Colonic mucosa (tissue), 4 donors: ENCODE measurements around the gene HS3ST6. TPM values are rescaled to one million over a fixed set of nuclear protein-coding genes. Genes with fewer than 3 reads are reported as not detected.

ENCODE experiments used
- DNase-seq: peaks from one replicate; pipeline ENCODE4 v3.0.0-alpha.2; 2020
- H3K27ac ChIP-seq: fragments of 200-600 bp; one replicate; pipeline ENCODE4 v1.8.0; 2021
- H3K27me3 ChIP-seq: fragments of 200-600 bp; one replicate; pipeline ENCODE4 v1.8.0; 2021
- H3K36me3 ChIP-seq: fragments of 200-600 bp; one replicate; pipeline ENCODE4 v1.8.0; 2021
- H3K4me1 ChIP-seq: fragments of 200-600 bp; one replicate; pipeline ENCODE4 v1.8.0; 2021; ENCODE audit warnings: mild to moderate bottlenecking
- H3K4me3 ChIP-seq: fragments of 200-600 bp; one replicate; pipeline ENCODE4 v1.8.0; 2021
- H3K9ac ChIP-seq, 2 donors: one replicate each; pipeline ENCODE4 v1.7.0; 2013; ENCODE audit warnings: control low read depth in 2 of 2, low read depth in 2 of 2, low read length in 2 of 2
- H3K9me3 ChIP-seq: fragments of 200-600 bp; one replicate; pipeline ENCODE4 v1.8.0; 2021
- intact Hi-C: fragments of 100-400 bp; cut with DNase I; formaldehyde crosslinking; loops from one replicate; pipeline ENCODE4 v1.14.1; 2022
- total RNA-seq, 2 donors: library from RNA; stranded (reverse); fragmentation: NEBNext Ultra II Directional in 1 of 2; extraction: Animal tissue kit (Norgen Biotek cat#: 25700) in 1 of 2; gene quantifications; one replicate each; pipeline ENCODE4 v1.2.1, GENCODE V29; 2021
- TF ChIP-seq, protein P1 (sequence below): fragments of 200-600 bp; IDR thresholded peaks from one replicate; pipeline ENCODE4 v1.8.0; 2022; ENCODE audit warnings: antibody characterized with exemption, mild to moderate bottlenecking
- donor health status: healthy.
- donor health status: DM: no; HTN: no; CAD: no.
- donor health status: DM: no; HTN: no; CAD: no.

Gene HS3ST6
- total RNA-seq, 2 donors from 2014 or later = 0.59 to 0.82 TPM

DNA sequence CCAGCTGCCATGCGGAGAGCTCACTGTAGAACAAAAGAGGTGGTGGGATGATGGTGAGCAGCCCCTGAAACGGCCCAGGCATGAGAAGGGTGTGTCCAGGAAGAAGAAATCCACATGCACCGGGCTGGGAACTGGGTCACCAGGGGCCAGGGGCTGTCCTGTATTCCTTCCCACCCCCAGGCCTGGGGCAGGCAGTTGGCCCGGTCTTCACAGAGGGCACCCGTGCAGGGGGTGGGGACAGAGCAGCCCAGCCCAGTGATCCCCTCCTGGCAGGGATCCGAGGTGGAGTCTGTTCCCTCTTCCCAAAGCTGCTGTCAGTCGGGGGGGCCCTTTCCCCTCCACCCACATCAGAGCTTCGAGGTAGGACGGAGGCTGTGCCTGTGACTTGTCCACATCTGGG, 9.2 kb downstream of the HS3ST6 start:
- Histone ChIP-seq H3K4me3 (no peak overlapping the region), H3K27ac (no peak overlapping the region), H3K9me3 (no peaks in the 10 kb centered on the region), H3K4me1 (peaks cover 10% of the 10 kb centered on the region), H3K9ac (no peak overlapping the region), H3K36me3 (no peaks in the 10 kb centered on the region), H3K27me3 (no peaks in the 10 kb centered on the region)
- TF ChIP-seq, protein P1, sequence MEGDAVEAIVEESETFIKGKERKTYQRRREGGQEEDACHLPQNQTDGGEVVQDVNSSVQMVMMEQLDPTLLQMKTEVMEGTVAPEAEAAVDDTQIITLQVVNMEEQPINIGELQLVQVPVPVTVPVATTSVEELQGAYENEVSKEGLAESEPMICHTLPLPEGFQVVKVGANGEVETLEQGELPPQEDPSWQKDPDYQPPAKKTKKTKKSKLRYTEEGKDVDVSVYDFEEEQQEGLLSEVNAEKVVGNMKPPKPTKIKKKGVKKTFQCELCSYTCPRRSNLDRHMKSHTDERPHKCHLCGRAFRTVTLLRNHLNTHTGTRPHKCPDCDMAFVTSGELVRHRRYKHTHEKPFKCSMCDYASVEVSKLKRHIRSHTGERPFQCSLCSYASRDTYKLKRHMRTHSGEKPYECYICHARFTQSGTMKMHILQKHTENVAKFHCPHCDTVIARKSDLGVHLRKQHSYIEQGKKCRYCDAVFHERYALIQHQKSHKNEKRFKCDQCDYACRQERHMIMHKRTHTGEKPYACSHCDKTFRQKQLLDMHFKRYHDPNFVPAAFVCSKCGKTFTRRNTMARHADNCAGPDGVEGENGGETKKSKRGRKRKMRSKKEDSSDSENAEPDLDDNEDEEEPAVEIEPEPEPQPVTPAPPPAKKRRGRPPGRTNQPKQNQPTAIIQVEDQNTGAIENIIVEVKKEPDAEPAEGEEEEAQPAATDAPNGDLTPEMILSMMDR = no peak
- no peak for DNase-seq
- intact Hi-C loops = no loop called here

DNA sequence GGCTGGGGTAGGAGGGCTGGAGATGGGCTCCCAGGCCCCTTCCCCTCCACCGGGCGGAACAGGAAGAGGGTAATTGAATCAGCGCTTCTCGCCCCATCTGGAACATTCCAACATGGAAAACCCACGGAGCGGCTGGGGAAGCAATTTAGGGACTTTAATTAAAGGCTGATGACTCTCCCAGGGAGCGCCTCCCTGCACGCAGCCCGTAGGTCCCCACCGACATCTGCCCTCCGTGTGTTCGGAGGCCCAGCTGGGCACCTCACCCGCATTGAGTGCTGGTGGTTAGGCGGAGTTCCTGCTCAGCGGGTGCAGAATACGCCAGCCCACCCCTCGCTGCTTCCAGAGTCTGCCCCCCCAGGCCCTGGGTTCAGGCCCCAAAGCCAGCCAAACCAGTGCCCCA, 10.0 kb downstream of the HS3ST6 start:
- intact Hi-C loops = no loop called here
- no peak overlapping the region for H3K27ac ChIP-seq
- H3K9me3 ChIP-seq = no peaks in the 10 kb centered on the region
- peaks cover 3% of the 10 kb centered on the region for H3K4me1 ChIP-seq
- no peaks in the 10 kb centered on the region for H3K27me3 ChIP-seq
- TF ChIP-seq, protein P1 = no peak
- H3K36me3 ChIP-seq = no peaks in the 10 kb centered on the region
- no peak for DNase-seq
- no peak overlapping the region for H3K9ac ChIP-seq
- no peak overlapping the region for H3K4me3 ChIP-seq

DNA sequence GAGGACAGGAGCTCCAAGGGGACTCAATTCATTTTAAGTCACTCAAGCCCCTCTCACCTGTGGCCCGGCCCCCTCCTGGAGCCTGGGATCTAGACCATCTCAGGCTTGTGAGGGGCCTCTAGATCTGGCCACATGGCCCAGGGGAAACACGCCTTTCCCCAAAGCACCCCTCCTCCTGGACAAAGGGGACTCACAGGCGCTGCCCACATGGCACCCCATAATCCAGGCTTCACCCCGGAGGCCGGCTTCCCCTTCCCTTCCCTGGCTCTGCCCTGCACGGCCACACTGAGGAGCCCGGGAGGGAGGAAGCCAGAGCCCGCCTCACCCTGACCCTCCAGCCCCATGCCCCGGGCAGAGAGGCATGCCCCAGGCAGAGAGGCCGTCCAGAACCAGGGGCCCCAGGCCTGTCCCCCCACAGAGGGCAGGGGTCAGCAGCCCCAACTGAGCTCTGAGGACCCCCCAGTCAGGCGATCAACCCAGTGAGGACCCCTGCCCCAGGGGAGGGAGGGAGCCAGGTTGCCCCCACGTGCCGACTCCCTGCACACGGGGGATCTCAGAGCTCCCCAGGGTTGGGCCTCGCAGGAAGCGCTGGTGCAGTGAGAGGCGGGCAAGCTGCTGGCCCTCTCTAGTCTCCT, 10.9 kb downstream of the HS3ST6 start:
- DNase-seq = no peak
- TF ChIP-seq, protein P1 = no peak
- intact Hi-C loops = no loop called here

DNA sequence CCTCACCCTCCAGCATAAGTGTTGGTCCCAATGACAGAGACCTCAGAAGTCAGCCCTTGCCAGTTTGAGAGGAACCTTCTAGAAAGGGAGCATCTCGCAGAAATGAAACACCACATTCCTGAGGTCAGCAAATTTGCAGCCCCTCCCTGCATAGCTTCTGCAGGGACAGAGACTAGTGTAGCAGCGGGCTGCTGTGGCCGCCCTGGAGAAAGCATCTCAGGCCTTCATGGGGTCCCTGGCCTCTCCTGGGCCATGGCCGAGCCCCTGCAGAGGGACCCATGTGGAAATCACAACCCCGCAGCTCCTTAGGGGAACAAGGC, 11.4 kb downstream of the HS3ST6 start:
- H3K4me3 ChIP-seq = no peak overlapping the region
- H3K9me3 ChIP-seq = no peaks in the 10 kb centered on the region
- intact Hi-C loops = no loop called here
- H3K4me1 ChIP-seq = no peaks in the 10 kb centered on the region
- no peaks in the 10 kb centered on the region for H3K36me3 ChIP-seq
- H3K27ac ChIP-seq = no peak overlapping the region
- no peak for DNase-seq
- TF ChIP-seq, protein P1 = no peak
- no peaks in the 10 kb centered on the region for H3K27me3 ChIP-seq
- H3K9ac ChIP-seq = no peak overlapping the region

More for the DNA sequence above, 10.9 kb downstream of the HS3ST6 start:
- H3K9me3 ChIP-seq = no peaks in the 10 kb centered on the region
- no peak overlapping the region for H3K9ac ChIP-seq
- H3K4me1 ChIP-seq = no peaks in the 10 kb centered on the region
- H3K27me3 ChIP-seq = no peaks in the 10 kb centered on the region
- no peaks in the 10 kb centered on the region for H3K36me3 ChIP-seq
- H3K4me3 ChIP-seq = no peak overlapping the region
- H3K27ac ChIP-seq = no peak overlapping the region

DNA sequence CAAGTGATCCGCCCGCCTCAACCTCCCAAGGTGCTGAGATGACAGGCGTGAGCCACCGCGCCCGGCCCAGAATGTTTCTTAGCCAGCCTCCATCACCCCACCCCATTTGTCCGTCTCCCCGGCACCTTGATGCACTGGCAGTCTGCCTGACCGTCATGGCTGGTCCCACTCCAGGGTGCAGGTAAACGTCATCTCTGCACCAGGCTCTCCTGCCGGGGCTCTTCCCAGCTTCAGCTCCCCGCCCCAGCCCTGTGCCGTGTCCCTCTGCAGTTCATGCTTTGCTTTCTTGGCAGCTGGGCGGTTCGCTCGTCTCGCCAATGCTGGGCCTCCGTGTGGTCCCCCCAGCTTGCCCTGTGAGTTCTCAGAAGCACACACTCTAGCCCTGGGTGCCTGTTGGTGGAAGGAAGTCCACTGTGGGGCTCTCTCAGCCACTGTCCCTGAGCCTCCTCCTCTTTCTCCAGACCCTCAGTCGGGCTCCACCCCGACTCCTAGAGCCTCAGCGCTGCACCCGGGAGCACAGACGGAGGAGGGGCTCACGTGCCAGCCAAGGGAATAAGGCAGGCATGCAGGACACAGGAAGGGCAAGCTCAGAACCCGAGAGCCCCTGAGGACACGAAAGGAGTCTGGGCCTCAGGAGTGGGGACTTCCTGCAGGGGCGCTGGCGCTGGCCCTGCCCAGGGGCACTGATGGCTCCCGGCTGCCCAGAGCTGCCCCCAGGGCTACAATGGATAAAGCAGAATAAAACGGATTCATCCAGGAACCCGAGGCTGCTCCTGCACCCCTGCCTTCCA, 12.0 kb downstream of the HS3ST6 start:
- intact Hi-C loops = no loop called here
- TF ChIP-seq, protein P1 = no peak
- Histone ChIP-seq H3K9ac (no peak overlapping the region), H3K27ac (no peak overlapping the region), H3K4me3 (no peak overlapping the region), H3K4me1 (no peaks in the 10 kb centered on the region), H3K36me3 (no peaks in the 10 kb centered on the region), H3K9me3 (no peaks in the 10 kb centered on the region), H3K27me3 (no peaks in the 10 kb centered on the region)
- DNase-seq = no peak
